LHCN-M2 (cell line): ENCODE data around the gene FABP3. TPM values are rescaled to one million over a fixed set of nuclear protein-coding genes. Genes with fewer than 3 reads are reported as not detected.

Experiments used
- DNase-seq: peaks from one replicate; pipeline ENCODE4 v3.0.0-alpha.2; 2012; ENCODE audit warnings: low read depth
- total RNA-seq: library from RNA; depleted of rRNA; stranded (reverse); fragments of >200 nt; gene quantifications from 2 replicates; pipeline ENCODE4 v1.2.3, GENCODE V29; 2014

Gene FABP3
- total RNA-seq, 1 experiment from 2014 or later, result 10.2 TPM

DNA sequence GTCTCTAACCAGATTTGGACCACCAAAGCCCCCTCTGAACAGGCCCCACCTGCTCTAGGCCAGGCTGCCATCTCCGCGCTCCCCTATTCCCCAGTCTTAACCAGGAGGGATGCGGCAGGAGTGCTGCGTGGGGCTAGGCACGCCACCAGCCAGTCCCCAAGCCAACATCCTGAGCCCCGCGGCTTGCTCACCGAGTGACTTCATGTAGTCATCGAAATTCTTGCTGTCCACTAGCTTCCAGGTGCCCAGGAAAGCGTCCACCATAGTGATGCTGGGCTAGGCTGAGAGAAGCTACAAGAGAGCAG is 173 bp downstream of the FABP3 start:
- DNase-seq, result no peak

DNA sequence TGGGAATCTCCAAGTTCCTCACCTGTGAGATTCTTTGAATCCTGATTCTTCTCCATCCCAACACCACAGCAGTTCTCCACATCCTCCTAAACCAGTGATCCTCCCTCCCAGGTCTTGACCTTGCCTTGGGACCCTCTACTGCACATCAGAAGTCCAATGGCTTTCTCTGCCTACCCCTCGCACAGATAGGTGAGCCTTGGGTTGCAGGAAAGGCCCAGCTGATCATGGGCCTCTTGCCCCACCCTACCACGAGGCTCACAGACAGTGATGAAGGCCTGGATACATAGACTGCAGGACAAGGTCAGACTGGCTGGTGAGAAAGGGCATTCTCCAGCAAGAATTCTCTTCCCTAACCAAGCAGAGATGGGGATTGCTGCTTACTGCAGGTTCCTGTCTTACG is 825 bp downstream of the FABP3 start:
- no peak for DNase-seq

DNA sequence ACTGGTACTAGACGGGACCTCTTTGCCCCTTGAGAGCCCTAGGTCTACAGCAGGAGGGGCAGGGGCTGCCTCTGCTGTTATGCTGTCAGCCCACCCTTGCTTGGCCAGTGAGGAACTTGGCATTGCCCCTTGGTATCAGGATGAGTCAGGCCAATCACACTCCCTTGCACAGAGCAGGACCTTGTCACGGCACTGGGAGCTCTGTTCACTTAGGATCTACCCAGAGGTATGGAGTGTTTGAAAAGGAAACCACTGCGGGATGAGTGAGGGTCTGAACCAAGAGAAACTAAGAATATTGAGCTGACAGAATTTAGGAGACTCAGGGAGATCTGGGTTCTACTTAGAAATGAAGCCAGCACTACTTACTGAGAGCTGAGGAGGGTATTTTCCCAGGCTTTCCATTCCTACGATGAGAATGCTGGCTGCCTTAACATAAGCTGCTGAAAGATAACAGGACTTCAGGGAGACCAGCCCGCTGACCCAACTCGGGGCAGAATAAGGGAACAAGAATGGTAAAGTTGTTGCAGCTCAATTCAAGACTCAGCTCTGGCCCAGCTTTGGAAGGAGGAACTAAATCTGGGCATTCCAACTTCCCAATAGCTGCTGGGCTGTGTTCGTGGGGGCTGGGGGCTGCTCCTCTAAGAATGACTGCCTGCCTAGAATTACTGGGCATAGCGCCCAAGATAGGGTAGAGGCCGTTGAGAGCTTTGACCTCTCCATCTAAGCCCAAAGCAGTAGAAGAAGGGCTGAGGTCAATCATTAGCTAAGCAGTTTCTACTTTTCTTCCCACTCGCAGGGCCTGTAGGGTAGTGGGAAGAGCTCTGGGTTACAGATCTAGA is 1.5 kb downstream of the FABP3 start:
- no peak for DNase-seq

DNA sequence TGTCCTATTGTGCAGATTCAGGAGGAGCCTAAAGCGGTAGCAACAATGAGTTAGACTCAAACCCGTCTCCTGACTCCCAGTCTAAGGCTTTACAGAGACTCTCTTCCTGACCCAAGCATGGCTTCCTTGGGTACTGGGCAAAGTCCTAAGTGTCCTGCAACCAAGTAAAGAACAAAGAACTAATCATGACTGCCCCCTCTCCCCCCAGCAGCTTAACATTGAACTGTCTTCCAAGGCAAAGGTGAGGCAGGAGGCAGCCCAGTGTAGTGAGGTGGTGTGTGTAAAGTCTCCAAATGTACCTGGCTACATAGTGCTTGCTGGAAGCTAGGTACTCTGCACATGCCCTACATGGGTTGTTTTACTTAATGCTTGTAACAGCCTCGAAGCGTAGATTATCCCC is 2.3 kb downstream of the FABP3 start:
- DNase-seq, result no peak

DNA sequence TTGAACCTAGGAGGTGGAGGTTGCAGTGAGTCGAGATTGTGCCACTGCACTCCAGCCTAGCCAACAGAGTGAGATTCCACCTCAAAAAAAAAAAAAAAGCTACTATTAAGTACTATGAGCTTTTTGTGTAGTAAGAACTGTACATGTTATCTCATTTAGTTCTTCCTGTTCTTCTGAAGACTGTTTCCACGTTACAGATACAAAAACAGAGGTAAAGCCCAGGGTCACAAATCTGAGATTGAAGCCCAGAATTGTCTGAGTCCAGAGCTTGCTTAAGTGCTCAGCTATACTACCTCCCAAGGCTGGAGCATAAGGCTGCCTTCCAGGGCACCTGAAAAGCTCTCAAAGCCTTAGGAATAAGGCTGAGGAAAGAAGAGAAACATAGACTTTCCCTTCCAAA is 2.9 kb downstream of the FABP3 start:
- no peak for DNase-seq

DNA sequence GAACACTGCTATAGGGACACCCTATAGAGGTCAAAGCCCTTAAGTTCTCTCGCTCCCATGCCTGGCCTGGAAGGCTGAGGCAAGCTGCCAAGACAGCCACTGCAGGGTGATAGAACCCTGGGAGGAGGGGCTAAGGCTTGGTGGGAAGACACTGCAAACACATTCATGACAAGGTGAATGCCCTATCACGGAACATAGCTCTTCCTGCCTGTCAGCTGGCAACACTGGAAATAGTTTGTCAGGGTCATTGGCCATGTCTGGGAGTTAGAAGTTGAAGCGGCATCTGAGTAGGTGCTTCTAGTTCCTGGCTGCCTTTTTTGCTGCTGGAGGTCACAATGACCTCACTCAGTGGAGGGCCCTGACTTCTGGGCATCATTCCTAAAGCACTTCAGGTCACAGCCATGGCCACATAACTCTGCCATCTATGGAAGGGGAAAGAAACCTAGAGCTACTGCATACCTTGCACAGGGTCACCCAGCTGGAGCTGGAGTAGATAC is 4.2 kb downstream of the FABP3 start:
- no peak for DNase-seq

DNA sequence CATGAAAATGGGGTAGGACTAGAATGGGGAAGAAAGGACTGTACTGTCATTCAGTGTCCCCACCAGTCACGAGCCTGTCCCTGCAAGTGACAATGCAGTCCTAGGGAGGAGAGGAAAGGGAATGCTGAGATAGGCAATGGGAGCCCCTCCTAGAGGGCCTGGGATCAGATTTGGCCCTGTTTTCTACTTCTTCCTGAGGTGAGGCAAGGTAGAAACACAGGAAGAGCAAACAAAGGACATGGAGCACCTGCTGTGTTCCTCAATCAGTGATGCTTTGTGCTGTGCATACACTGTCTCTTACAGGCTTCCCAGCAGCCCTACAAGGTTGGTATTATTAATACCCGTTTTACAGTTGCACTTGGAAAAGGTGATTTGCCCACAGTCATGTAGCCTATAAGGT is 6.1 kb downstream of the FABP3 start:
- no peak for DNase-seq

DNA sequence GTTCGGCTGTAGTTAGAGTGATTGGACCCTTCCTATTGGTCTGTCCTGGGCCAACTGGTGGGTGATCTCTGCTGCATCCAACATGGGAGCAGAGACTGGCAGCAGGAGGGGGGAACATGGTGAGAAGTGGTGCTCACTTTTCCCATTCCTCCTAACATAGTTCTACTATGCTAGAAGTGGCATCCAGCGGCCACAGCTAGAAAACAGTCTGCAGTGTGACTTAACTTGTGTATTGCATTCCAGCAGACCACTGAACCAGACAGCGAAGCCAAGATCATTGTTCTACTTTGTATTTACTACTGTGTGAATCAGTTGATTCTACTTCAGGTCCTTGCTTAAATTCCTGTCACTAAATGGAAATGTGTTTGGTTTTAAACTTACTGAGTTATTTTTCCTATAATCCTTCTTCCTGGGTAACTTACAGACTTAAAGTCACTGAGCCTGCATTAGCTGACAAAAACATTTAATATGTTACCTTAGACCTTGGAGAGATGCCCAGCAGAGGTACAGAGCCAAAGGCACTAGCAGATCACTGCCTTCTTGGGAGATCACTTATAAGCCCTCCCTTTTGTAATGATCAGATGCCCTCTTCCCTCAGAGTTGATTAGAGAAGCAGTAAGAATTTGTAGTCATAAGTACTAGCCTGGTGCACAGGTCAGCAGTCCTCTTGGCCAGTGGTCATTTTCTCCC is 8.2 kb downstream of the FABP3 start:
- no peak for DNase-seq

DNA sequence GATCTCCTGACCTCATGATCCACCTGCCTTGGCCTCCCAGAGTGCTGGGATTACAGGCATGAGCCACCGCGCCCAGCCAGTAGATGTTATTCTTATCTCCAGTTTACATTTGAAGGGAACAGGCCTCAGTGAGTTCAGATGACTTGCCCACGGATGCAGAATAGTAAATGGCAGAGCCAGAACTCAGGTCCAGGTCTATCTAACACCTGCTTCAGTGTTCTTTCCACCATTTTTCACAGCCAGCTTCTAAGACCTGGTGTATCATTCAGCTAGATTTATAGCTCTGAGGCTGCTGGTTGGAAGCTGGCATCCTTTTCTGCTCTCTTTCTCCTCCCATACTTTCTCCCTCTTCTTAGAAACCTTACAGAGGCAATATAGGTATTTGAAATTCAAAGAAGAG is 10.8 kb downstream of the FABP3 start:
- DNase-seq, result no peak

DNA sequence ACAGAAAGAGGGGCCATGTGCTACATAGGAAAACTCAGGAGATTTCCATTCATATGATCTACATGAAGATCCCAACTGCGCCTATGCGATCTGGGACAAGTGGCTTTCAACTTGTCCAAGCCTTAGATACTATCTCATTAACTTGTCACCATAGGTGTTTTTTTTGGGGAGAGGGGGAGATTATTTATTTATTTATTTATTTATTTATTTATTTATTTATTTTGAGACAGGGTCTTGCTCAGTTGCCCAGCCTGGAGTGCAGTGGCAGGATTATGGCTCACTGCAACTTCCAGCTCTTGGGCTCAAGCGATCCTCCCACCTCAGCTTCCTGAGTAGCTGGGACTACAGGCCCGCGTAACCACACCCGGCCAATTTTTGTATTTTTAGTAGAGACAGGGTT is 11.3 kb downstream of the FABP3 start:
- no peak for DNase-seq

DNA sequence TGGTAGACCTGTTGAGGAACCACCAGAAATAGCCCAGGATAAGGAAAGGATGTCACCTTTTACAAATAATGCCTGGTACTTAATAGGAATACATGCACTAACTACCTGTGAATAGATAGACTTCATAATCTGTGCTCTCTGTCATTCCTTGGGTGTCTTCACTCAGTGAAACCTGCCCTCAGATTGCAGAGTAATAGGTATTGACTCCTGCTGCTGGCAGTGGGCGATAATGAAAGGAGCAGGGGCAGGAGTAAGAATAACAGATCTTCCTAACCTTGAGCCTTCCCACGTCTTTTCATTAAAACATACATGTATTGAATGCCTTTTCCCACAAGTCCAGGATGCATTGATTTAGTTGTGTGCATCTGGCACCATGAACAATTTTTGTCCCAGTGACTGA is 16.4 kb downstream of the FABP3 start:
- DNase-seq, result no peak

DNA sequence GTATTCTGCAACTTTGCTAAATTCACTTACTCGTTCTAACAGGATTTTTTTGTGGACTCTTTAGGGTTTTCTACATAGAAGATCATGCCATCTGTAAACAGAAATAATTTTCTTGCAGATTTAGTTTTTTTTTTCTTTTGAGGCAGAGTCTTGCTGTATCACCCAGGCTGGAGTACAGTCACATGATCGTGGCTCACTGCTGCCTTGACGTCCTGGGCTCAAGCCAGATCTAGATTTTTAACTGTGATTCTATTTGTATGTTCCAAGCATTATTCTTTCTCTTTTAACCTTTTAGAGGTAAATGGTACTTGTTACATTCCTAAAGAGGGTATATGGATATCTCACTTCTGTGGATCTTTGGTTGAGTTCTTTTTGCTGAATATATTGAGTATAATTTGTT is 18.6 kb downstream of the FABP3 start:
- DNase-seq, result no peak

DNA sequence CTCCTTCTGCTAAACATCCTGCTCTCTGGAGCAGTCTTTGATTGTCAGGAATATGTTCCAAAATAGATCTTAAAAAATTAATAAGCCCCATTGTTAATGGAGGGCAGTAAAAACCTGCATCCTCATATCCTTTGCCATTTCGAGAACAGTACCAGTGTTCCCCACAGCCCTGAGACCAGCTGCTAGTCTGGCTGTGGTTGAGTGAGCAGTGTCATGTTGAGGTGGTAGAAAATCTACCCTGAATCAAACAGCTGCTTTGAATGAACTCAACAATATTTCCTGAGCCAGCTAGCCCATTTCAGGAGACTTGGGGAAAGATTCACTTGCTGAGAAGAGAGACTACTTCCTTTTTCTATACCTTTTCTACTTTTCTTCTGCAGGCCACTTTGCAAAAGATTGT is 24.4 kb downstream of the FABP3 start:
- peak; percentile 56 for DNase-seq

DNA sequence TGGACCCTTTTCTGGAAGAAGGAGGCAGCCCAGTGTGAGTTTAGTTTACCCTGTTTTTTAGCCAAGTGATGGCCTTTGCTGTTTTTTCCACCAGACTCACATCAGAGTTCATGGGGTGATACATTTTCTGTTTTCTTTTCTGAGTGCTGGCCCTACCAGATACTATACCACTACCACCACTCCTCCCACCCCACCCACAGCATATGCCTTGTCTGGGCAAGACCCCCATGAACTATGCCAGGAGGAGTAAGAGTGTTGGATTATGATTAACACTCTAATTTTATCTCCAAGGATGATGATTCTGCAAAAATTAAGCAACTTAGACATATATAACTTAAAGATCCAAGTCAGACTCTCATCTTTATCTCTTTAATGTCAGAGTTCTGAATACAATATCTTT is 26.1 kb downstream of the FABP3 start:
- no peak for DNase-seq

DNA sequence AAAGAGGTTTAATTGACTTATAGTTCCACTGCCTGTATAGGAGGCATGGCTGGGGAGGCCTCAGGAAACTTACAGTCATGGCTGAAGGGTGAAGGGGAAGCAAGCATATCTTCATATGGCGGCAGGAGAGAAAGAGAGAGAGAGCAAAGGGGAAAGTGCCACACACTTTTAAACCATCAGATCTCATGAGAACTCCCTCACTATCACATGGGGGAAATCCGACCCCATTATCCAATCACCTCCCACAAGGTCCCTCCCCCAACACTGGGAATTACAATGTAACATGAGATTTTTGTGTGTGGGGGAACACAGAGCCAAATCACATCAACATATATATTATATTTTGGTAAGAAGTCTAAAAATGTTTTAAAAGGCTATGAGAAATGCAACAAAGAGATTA is 27.2 kb downstream of the FABP3 start:
- no peak for DNase-seq

DNA sequence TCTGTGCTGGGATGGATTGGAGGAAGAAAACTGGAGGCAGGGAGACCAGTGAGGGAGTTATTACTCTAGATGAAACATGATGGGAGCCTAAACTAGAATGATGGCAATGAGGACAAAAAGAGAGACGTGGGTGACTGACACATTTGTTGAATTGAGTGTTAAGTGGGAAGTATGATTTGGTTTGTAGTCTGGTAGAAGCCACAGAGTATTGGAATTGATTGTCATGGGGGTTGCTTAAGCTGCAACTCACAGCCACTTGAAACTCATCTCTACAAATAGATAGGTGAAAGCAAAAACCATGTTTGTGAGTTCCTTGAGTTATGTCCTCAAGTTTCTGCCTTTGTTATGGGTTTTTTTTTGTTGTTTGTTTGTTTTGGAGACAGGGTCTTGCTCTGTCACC is 28.4 kb downstream of the FABP3 start:
- no peak for DNase-seq

DNA sequence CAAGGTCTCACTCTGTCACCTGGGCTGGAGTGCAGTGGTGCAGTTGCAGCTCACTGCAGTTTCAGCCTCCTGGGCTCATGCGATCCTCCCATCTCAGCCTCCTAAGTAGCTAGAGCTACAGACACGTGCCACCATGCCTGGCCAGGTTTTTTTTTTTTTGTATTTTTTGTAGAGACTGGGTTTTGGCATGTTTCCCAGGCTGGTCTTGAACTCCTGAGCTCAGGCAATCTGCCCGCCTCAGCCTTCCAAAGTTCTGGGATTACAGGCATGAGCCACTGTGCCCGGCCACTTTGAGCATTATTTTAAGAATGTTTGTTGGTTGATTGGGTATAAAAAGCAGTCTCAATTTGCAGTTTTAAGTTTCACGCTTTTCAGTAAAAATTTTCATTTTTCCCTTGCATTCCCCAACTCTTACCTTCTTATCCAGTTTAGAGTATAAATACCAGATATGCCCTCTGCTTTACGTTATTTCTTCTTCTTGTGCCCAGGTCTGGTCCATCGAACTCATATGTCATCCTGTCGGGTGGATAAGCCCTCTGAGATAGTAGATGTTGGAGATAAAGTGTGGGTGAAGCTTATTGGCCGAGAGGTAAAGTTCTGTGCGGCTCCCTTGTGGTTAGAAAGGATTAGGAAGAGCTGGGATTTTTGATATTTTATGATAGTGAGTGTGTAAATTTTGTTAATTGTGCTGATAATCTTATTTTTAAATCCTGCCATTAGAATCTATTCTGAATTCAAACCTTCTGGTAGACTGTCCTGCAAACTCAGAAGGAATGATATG is 36.0 kb downstream of the FABP3 start:
- DNase-seq, result no peak

DNA sequence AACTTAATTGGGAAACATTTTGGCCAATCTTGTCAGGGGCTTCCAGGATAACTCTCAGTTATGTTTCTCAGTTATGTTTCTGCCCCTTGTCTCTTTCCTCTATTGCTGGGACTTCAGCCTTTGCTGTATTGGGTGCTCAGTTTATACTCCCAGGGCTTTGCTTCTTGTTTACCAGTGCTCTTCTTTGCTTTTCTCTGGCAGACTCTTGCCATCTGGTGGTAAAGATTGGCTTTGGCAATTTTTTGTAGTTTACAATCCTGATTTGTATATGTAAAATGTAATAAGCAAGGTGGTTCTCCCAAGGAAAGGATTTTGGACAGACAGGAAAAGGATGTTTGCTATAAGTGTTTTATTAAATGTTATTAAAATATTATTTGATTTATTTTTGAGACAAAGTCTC is 37.9 kb downstream of the FABP3 start:
- peak; percentile 38 for DNase-seq

DNA sequence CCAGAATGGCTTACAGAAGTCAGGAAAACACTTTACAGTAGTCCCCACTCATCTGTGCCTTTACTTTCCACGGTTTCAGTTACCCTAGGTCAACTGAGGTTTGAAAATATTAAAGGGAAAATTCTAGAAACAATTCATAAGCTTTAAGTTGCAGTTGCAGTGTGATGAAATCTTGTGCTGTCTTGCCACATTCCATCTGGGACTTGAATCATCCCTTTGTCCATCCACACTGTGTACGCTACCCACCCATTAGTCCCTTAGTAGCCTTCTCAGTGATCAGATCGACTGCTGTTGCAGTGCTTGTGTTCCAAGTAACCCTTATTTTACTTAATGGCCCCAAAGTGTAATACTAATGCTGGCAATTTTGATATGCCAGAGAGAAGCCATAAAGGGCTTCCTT is 45.5 kb downstream of the FABP3 start:
- peak; percentile 14 for DNase-seq

DNA sequence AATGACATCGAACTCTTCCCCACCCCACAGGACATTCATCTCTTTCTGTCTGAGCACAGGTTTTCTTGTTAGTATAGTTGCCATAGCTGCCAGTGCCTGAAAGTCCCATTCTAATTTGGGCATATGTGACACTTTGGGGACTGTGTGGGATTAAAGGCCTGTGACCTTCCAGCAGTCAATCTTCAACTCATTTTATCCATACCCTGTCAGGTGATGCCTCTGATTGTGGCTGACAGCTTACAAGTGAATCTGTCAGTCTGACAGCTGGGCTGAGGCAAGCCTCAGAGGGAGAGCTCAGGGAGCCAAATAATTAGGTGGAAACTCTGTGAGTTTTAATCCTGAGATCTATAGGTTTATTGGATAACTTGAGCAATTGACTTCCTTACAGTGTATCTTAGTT is 46.4 kb downstream of the FABP3 start:
- DNase-seq, result no peak

DNA sequence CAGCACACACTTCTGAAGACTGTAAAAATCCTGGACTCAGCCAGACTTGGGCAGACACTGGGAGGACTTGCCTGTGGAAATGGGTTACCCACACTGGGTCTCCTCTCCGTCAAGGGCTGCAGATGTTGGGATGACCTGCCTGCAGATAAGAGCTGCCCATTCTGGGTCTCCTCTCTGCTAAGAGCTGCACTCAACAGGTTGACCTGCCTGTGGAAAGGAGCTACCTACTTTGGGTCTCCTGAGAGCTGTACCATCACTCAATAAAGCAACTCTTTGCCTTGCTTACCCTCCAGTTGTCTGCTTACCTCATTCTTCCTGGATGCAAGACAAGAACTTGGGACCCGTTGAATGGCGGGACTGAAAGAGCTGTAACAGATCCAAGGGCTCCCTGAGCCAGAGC is 47.9 kb downstream of the FABP3 start:
- no peak for DNase-seq

DNA sequence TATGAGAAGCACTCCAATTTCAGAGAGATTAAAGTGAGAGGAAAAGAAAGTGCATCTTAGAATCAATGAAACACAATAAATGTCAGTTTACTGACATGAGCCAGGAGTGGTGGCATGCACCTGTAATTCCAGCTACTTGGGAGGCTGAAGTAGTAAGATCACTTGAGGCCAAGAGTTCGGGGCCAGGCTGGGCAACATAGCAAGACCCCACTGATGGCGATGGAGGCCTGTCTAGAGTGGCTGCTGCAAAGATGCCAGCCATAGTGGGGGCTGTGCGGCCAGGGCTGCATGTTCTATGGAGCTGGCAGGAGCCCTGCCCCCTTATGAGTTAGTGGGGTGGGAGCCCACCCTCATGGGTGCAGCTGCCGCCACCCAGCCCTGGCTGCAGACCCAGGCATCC is 48.8 kb downstream of the FABP3 start:
- DNase-seq, result no peak

DNA sequence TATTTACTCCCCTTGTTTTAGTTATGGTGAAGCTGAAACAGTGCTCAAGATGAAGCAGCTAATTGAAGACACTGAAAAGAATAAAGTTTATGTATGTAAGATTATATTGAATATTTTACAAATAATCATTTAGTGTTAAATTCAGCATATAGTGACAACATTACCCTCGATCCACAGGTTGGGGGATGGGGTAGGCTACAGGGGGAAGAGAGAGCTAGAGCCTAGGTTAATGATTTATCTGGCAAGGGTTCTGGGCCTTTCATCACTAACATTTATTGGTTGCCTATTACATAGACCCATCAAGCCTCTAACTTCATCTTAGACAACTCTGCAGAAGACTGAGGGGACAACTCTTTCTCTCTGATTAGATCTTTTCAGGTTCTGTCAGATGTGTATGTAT is 54.7 kb downstream of the FABP3 start:
- DNase-seq, result no peak
